ENCODE measurements around the gene ADCY5.

The ADCY5 gene

GRCh38 chr3:123263941-123264340 is 184.9 kb downstream of the ADCY5 start:
- H3K4me3 ChIP-seq (ENCODE audit: low read length), result no peak overlapping the region
- TF ChIP-seq, protein P1, sequence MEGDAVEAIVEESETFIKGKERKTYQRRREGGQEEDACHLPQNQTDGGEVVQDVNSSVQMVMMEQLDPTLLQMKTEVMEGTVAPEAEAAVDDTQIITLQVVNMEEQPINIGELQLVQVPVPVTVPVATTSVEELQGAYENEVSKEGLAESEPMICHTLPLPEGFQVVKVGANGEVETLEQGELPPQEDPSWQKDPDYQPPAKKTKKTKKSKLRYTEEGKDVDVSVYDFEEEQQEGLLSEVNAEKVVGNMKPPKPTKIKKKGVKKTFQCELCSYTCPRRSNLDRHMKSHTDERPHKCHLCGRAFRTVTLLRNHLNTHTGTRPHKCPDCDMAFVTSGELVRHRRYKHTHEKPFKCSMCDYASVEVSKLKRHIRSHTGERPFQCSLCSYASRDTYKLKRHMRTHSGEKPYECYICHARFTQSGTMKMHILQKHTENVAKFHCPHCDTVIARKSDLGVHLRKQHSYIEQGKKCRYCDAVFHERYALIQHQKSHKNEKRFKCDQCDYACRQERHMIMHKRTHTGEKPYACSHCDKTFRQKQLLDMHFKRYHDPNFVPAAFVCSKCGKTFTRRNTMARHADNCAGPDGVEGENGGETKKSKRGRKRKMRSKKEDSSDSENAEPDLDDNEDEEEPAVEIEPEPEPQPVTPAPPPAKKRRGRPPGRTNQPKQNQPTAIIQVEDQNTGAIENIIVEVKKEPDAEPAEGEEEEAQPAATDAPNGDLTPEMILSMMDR (IDR thresholded peaks at IDR 0.05; ENCODE audit: insufficient read depth, low read depth, low read length, missing control alignments), result no peak
- DNase-seq (ENCODE audit: low read depth), result no peak

DNA sequence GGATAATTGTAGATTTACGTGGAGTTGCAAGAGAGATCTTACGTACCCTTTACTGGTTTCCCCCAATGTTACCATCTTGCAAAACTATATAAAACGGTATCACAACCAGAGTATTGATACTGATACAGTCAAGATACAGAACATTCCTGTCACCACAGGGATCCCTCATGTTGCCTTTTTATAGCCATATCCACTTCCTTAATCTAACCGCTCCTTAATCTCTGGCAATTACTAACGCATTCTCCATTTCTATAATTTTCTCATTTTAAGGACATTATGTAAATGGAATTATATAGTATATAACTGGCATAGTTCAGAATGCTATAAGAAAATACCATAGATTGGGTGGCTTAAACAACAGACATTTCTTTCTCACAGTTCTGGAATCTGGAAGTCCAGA is 186.0 kb downstream of the ADCY5 start:
- DNase-seq (ENCODE audit: low read depth), result no peak
- TF ChIP-seq, protein P1 (IDR thresholded peaks at IDR 0.05; ENCODE audit: insufficient read depth, low read depth, low read length, missing control alignments), result no peak
- no peak overlapping the region for H3K4me3 ChIP-seq (ENCODE audit: low read length)

GRCh38 chr3:123262226-123262625 is 186.7 kb downstream of the ADCY5 start:
- H3K4me3 ChIP-seq (ENCODE audit: low read length), result no peak overlapping the region
- peak; percentile 62 for DNase-seq (ENCODE audit: low read depth)
- TF ChIP-seq, protein P1 (IDR thresholded peaks at IDR 0.05; ENCODE audit: insufficient read depth, low read depth, low read length, missing control alignments), result no peak

DNA sequence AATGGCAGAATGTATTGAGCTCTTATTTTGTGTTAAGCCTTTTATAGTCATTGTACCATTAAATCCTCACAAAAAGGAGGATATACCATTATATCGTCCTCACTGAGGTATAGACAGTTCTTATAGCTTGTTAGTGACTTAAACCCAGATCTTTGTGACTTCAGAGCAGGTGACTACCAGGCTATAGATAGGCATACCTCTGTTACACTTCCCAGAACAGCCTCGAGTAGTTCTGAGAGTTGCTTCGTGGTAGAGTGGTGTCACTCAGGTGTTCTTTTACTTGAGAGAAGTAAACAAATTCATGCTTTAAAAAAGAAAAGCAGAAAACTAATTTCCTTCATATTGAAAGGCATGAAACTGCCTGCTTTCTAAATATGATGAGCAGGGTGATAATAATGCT is 187.2 kb downstream of the ADCY5 start:
- H3K4me3 ChIP-seq (ENCODE audit: low read length), result no peak overlapping the region
- TF ChIP-seq, protein P1 (IDR thresholded peaks at IDR 0.05; ENCODE audit: insufficient read depth, low read depth, low read length, missing control alignments), result no peak

DNA sequence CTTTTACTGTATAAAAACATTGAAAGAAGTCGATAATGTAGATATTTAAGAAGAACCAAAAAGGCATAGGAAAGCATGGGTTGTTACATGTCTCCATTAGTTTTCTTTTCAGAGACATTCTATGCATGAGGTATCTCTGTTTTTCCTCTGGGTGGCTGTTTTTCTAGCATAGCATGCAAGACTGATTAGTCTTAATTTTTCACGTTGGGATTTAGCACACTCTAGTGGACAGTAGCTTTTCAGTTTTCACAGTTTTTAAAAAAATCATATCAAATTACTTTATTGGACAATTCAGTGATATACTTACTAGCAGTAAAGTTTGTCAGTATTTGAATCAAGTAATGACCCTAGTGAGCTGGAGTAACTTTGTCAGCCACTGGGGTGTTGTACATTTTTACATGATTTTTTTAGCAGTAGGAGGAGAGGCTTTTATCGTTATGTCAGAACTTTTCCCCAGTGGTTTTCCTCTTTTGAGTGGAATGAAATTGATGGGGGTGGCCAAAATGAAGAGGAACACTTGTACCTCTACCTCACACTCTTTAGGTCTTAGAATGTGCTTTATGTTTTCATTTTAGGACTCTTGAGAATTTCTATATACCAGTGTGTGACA is 190.0 kb downstream of the ADCY5 start:
- peak; percentile 61 for DNase-seq (ENCODE audit: low read depth)
- TF ChIP-seq, protein P1 (IDR thresholded peaks at IDR 0.05; ENCODE audit: insufficient read depth, low read depth, low read length, missing control alignments), result peak; percentile 58

More for the DNA sequence above, 187.2 kb downstream of the ADCY5 start:
- DNase-seq (ENCODE audit: low read depth), result no peak

DNA sequence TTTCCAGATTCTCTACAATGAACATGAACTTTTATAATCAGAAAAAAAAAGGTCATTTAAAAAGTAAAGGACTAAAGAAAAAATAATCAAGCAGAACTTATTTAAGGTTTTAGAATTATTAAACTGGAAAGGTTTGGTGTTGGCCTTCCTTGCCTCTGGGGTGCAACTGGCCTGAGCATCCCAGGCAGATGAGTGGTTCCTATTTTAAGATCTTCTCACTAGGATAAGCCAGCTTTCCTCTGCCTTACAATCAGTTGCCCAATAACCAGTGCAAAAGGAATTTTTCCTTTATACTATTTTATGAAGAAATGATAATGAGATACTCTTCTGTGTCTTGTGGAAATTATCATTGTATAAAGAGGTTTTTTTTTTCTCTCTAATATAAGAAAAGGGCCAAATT is 190.5 kb downstream of the ADCY5 start:
- TF ChIP-seq, protein P1 (IDR thresholded peaks at IDR 0.05; ENCODE audit: insufficient read depth, low read depth, low read length, missing control alignments), result no peak
- no peak overlapping the region for H3K4me3 ChIP-seq (ENCODE audit: low read length)
- no peak for DNase-seq (ENCODE audit: low read depth)

More for the DNA sequence above, 190.0 kb downstream of the ADCY5 start:
- no peak overlapping the region for H3K4me3 ChIP-seq (ENCODE audit: low read length)

DNA sequence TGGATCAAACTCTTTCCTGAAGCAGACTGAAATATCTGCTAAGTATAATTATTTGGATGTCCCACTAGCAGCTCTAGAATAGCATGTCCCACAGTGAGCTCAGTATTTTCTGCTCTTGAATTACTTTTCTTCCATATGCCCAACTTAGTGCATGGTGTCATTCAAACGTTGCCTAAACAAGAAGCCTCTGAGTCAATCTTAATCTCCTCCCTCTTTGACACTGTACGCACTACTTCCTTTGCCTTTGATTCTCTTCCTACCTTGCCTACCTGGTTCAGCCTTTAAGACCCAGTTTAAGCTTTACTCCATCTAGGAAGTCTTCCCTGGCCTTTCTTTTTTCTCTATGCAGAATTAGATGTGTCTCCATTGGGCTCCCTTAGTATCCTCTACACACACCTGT is 192.6 kb downstream of the ADCY5 start:
- DNase-seq (ENCODE audit: low read depth), result peak; percentile 69
- no peak overlapping the region for H3K4me3 ChIP-seq (ENCODE audit: low read length)
- TF ChIP-seq, protein P1 (IDR thresholded peaks at IDR 0.05; ENCODE audit: insufficient read depth, low read depth, low read length, missing control alignments), result no peak
